ENCODE measurements around the gene OTOA.

GRCh38 chr16:21643785-21644184 is 20.0 kb upstream of the OTOA start:
- TF ChIP-seq POLR2A (IDR thresholded peaks at IDR 0.05; ENCODE audit: low read length) (no peak), GATA1 (IDR thresholded peaks at IDR 0.05; ENCODE audit: low read depth, low read length) (no peak)
